Measurements from ENCODE around the gene RNLS. TPM values are rescaled to one million over a fixed set of nuclear protein-coding genes. Genes with fewer than 3 reads are reported as not detected.

Gene RNLS
- total RNA-seq, 1 donor from 2014 or later = 1.7 TPM

DNA sequence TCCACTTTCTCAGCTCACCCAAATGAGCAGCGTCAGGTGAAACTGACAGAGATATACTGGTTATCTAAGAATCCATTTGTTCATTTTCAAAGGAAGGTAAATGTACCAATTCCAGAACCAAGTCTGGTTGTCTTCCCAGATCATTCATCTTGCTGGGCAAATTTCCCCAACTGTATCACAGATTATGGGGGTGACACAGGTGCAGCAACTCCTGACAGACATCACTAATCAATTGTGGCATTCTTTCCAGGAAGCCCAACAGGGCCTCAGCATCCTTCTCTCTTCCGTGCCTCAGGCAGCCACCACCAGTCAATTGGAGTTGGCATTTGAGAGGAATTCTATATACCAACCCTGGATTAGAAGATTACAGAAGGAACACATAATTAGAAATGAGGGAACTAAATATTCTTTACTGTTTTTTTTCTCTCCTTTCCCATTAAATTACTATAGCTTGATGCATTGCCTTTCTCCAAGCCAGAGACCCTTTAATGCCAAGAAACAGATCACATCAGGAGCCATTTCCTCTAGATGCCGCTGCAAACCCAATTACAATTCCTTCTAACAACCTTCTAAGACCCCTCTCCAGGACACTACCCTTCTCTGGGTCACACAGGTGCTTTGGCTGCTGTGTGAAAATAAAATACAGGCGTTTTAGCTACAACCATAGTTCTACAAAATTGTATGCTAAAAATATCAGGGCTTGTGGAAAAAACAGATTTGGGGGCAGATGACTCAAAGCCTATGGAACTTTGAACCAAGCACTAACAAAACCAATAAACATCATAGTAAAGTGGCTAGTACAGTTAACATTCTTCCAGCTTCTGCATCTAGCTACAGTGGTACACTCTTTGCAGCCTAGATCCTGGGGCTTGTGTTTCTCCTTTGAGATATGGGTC is 291.6 kb downstream of the RNLS start:
- no peak overlapping the region for H3K4me3 Mint-ChIP-seq (ENCODE audit: unreplicated experiment)
- H3K36me3 Mint-ChIP-seq (ENCODE audit: unreplicated experiment) = no peaks in the 10 kb centered on the region
- no peaks in the 10 kb centered on the region for H3K27me3 Mint-ChIP-seq (ENCODE audit: unreplicated experiment)
- no peak overlapping the region for H3K27ac Mint-ChIP-seq (ENCODE audit: unreplicated experiment)
- no peaks in the 10 kb centered on the region for H3K9me3 Mint-ChIP-seq (ENCODE audit: unreplicated experiment)
- DNase-seq (ENCODE audit: extremely low spot score, unreplicated experiment) = no peak
- H3K4me1 Mint-ChIP-seq (ENCODE audit: unreplicated experiment) = peaks cover 14% of the 10 kb centered on the region
- TF ChIP-seq, protein P1, sequence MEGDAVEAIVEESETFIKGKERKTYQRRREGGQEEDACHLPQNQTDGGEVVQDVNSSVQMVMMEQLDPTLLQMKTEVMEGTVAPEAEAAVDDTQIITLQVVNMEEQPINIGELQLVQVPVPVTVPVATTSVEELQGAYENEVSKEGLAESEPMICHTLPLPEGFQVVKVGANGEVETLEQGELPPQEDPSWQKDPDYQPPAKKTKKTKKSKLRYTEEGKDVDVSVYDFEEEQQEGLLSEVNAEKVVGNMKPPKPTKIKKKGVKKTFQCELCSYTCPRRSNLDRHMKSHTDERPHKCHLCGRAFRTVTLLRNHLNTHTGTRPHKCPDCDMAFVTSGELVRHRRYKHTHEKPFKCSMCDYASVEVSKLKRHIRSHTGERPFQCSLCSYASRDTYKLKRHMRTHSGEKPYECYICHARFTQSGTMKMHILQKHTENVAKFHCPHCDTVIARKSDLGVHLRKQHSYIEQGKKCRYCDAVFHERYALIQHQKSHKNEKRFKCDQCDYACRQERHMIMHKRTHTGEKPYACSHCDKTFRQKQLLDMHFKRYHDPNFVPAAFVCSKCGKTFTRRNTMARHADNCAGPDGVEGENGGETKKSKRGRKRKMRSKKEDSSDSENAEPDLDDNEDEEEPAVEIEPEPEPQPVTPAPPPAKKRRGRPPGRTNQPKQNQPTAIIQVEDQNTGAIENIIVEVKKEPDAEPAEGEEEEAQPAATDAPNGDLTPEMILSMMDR (IDR thresholded peaks at IDR 0.05) = no peak

DNA sequence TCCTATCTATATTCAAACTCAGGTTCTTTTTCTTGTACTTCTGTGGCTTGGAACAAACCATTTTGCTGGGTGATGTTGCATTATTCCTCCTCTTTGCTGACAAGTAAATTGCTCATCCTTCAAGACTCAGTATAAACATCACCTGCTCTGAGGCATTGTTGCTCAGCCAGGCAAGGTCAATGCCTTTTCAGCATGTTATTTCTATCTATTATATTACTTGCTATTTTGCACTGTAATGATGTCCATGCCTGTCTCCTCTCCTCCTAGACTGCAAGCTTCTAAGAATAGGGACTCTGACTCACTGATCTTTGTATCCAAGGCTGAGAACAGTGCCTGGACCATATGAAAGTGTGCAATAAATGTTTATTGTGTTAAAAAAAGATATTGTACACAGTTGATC is 293.8 kb downstream of the RNLS start:
- DNase-seq (ENCODE audit: extremely low spot score, unreplicated experiment) = no peak
- Mint-ChIP-seq H3K27ac (ENCODE audit: unreplicated experiment) (no peak overlapping the region), H3K36me3 (ENCODE audit: unreplicated experiment) (no peaks in the 10 kb centered on the region), H3K4me1 (ENCODE audit: unreplicated experiment) (peaks cover 8% of the 10 kb centered on the region), H3K9me3 (ENCODE audit: unreplicated experiment) (no peaks in the 10 kb centered on the region), H3K4me3 (ENCODE audit: unreplicated experiment) (no peak overlapping the region), H3K27me3 (ENCODE audit: unreplicated experiment) (no peaks in the 10 kb centered on the region)
- TF ChIP-seq, protein P1 (IDR thresholded peaks at IDR 0.05) = no peak

DNA sequence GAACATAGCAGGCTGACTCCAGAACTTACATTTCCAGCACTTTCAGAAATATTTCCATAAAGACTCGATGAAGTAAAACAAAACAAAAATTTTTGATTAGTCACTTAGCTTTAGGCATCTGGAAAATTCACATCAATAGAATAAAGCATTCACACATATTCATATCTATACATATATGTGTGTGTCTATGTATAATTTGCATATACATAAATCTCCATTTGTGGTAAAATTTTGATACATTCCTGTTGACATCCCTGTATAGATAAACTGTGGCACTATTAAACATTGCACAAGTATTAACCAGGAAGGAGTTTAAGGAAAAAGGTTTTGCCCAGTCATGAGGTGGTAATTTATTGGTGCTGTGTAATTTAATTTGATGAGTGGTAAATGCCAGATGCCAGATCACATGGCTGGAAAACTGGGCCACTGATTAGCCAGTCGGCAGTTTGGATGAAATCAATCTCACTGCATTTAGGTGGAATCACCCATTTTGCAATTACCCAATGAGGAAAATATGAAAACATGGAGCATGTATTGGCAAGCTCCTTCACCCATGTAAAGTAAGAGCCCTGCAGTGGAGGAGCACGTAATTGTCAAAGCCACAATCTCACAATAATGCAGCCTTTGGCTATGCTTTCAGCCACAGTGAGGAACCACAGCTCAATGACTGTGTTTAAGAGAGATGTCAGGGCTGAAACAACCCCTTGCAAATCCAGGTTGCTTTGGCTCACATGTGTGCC is 294.6 kb downstream of the RNLS start:
- DNase-seq (ENCODE audit: extremely low spot score, unreplicated experiment) = no peak
- H3K4me3 Mint-ChIP-seq (ENCODE audit: unreplicated experiment) = no peak overlapping the region

DNA sequence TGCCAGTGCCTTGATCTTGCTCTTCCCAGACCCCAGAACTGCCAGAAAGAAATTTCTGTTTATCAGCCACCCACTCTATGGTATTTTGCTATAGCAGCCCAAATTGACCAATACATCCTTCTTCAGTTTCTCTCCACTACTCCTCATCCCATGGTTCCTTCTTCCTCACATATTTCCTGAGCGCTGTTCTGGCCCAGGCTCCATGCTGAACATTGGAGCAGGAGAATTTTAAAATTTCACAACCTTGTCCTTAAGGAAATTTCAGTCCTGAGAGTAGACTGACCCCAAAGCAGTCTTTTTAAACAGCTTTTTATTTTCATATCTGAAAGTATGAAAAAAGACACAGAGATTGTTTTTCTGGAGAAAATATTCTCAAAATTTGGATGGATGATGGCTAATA is 297.1 kb downstream of the RNLS start:
- Mint-ChIP-seq H3K36me3 (ENCODE audit: unreplicated experiment) (no peaks in the 10 kb centered on the region), H3K4me3 (ENCODE audit: unreplicated experiment) (no peak overlapping the region), H3K27me3 (ENCODE audit: unreplicated experiment) (no peaks in the 10 kb centered on the region), H3K27ac (ENCODE audit: unreplicated experiment) (no peak overlapping the region), H3K9me3 (ENCODE audit: unreplicated experiment) (no peaks in the 10 kb centered on the region), H3K4me1 (ENCODE audit: unreplicated experiment) (peaks cover 22% of the 10 kb centered on the region)
- no peak for DNase-seq (ENCODE audit: extremely low spot score, unreplicated experiment)
- TF ChIP-seq, protein P1 (IDR thresholded peaks at IDR 0.05) = no peak

More for the DNA sequence above, 294.6 kb downstream of the RNLS start:
- Mint-ChIP-seq H3K9me3 (ENCODE audit: unreplicated experiment) (no peaks in the 10 kb centered on the region), H3K36me3 (ENCODE audit: unreplicated experiment) (no peaks in the 10 kb centered on the region), H3K27me3 (ENCODE audit: unreplicated experiment) (no peaks in the 10 kb centered on the region), H3K4me1 (ENCODE audit: unreplicated experiment) (peaks cover 8% of the 10 kb centered on the region), H3K27ac (ENCODE audit: unreplicated experiment) (no peak overlapping the region)
- TF ChIP-seq, protein P1 (IDR thresholded peaks at IDR 0.05) = no peak

Measured in osteocyte (in vitro differentiated cells).